Heart left ventricle (tissue), 16 donors: Measurements from ENCODE around the gene CARS1. TPM values are rescaled to one million over a fixed set of nuclear protein-coding genes. Genes with fewer than 3 reads are reported as not detected.

Experiments used
- ATAC-seq, 4 donors: fragments of 200-7000 bp; cut with Tn5 transposase; one replicate each; pipeline ENCODE4 v1.9.1; 2020 to 2022; ENCODE audit warnings: moderate library complexity in 4 of 4, mild to moderate bottlenecking in 3 of 4, moderate number of reproducible peaks in 1 of 4
- DNase-seq, 5 donors: peaks; one replicate each; pipeline ENCODE4 v3.0.0-alpha.2; 2020
- H3K27ac ChIP-seq, 12 donors: fragments of 200-600 bp; sonication (generic) in 4 of 12; one replicate each; pipeline versions ENCODE4 v1.5.0 to v1.8.0; 2016 to 2022; ENCODE audit warnings: mild to moderate bottlenecking in 2 of 12
- H3K27me3 ChIP-seq, 9 donors: fragments of 200-600 bp; sonication (generic) in 2 of 9; one replicate each; pipeline versions ENCODE4 v1.5.1 to v1.8.0; 2016 to 2022; ENCODE audit warnings: mild to moderate bottlenecking in 3 of 9
- H3K36me3 ChIP-seq, 9 donors: fragments of 200-600 bp; sonication (generic) in 2 of 9; one replicate each; pipeline versions ENCODE4 v1.5.0 to v1.8.0; 2018 to 2022; ENCODE audit warnings: mild to moderate bottlenecking in 2 of 9
- H3K4me1 ChIP-seq, 12 donors: fragments of 200-600 bp; sonication (generic) in 4 of 12; one replicate each; pipeline versions ENCODE4 v1.5.0 to v1.8.0; 2016 to 2022; ENCODE audit warnings: mild to moderate bottlenecking in 3 of 12
- H3K4me3 ChIP-seq, 12 donors: fragments of 200-600 bp; sonication (generic) in 4 of 12; one replicate each; pipeline versions ENCODE4 v1.5.0 to v1.8.0; 2017 to 2022; ENCODE audit warnings: mild to moderate bottlenecking in 9 of 12, moderate library complexity in 4 of 12
- H3K9me3 ChIP-seq, 12 donors: fragments of 200-600 bp; sonication (generic) in 4 of 12; one replicate each; pipeline versions ENCODE4 v1.5.0 to v1.8.0; 2016 to 2022; ENCODE audit warnings: mild to moderate bottlenecking in 1 of 12
- POLR2A ChIP-seq, 2 donors: fragments of 450-650 bp; IDR thresholded peaks; one replicate each; pipeline ENCODE4 v1.6.1; 2017; ENCODE audit warnings: antibody characterized with exemption in 2 of 2, mild to moderate bottlenecking in 2 of 2, moderate library complexity in 2 of 2
- WGBS, 4 donors: extraction: QIAGEN DNeasy Blood & Tissue Kit in 2 of 4; methylation state at CpG; one replicate each; pipeline versions ENCODE4 v1.1.5 to v1.1.7; 2013 to 2018; 5-methylcytosine and 5-hydroxymethylcytosine counted together
- intact Hi-C, 10 donors: fragments of 100-400 bp; cut with DNase I; formaldehyde crosslinking; loops; one replicate each; pipeline versions ENCODE4 v1.11.1 to v1.14.2; 2022
- polyA plus RNA-seq, 2 donors: library from polyadenylated mRNA; stranded (reverse); fragments of 200-250 nt; gene quantifications; one replicate each; pipeline ENCODE4 v1.2.3, GENCODE V29; 2013
- total RNA-seq, 9 donors: library from RNA; depleted of rRNA in 2 of 9; stranded (reverse); fragments of >200 nt in 2 of 9; fragmentation: NEBNext Ultra II Directional in 3 of 9; extraction: Animal tissue kit (Norgen Biotek cat#: 25700) in 3 of 9; gene quantifications; one replicate each; pipeline versions ENCODE4 v1.1.0 to v1.2.4, GENCODE V29; 2016 to 2023
- TF ChIP-seq, protein P1 (sequence below), 12 donors: fragments of 200-600 bp; sonication (generic) in 4 of 12; IDR thresholded peaks; one replicate each; pipeline versions ENCODE4 v1.5.0 to v1.8.0; 2018 to 2022; ENCODE audit warnings: antibody characterized with exemption in 12 of 12, mild to moderate bottlenecking in 5 of 12
- donor health status: ischemic (EF 13 %, LVEDD 7.1; RV severe dilation, severe dysfunction).
- donor health status: healthy with polysubstance abuse.
- donor health status: DM: no; HTN: yes; CAD: no.
- donor health status: DM: no; HTN: no; CAD: no.
- donor health status: ischemic (EF 25% LVEDD 6.9; RV normal size, moderate dysfunction).
- donor health status: ischemic (EF 25% LVEDD 5.7; RV mildly dilated, moderate dysfunction).
- donor health status: healthy.
- donor health status: DM: yes; HTN: yes; CAD: no.
- donor health status: ischemic (EF 35%, LVEDD 5.7; RV mildly dilated, moderate dysfunction).
- donor health status: nonischemic (EF 11% LVEDD 7.7; RV severe dilation, severe dysfunction).
- donor health status: DM: yes; HTN: yes; CAD: no.
- donor health status: PGD.
- donor health status: ischemic (EF 29% LVEDD 5.4; RV normal size, mild dysfunction).
- donor health status: nonischemic (EF 23%, LVEDD 6.1; RV moderate dilation, normal function).

Gene CARS1
- total and polyA plus RNA-seq, 11 donors, result 9.3 to 30.5 (median 18.5) TPM

DNA sequence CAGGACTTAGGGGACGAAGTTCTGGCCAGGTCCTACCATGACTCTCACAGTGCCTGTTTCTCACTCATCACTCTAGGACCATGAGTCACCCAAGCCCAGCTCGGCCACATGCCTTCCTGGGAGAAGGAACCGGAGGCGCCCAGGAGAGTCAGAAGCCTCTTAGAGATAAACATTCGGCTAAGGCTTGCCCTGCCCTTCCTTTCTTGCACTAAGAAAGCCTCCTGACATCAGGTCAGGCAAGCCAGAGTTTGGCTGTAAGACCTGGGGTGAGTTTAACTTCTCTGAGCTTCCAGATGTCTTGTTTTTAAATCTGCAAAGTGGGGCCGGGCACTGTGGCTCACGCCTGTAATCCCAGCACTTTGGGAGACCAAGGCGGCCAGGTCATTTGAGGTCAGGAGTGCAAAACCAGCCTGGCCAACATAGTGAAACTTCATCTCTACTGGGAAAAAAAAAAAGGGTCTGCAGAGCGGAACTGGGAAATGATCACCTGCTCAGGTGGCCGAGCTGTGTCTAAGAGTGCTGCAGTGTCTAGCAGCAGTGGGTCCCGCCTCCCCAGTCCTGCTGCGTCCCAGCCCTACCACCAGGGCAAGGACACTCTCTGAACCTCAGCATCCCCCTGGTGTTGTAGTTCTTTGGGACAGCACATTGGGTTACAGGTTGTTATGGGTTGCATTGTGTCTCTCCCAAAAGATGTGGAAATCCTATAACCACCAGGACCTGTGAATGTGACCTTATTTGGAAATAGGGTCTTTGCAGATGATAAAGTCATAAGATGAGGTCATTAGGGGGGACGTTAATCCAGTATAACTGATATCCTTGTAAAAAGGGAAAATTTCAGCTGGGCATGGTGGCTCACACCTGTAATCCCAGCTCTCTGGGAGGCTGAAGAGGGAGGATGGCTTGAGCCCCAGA, 1.8 kb upstream of the CARS1 start:
- no peaks in the 10 kb centered on the region for H3K9me3 ChIP-seq
- 70 to 80% (median 79%) methylated on average over 13 of the region's 13 CpGs for WGBS, 4 donors
- DNase-seq (peak in 1 of 5 donors; percentile 24), ATAC-seq (no peak)
- peaks cover 0 to 33% (median 17%) of the 10 kb centered on the region in 12 donors for H3K4me1 ChIP-seq
- peak overlapping the region in 3 of 12 donors; percentile 9 to 34 (median 16) for H3K27ac ChIP-seq
- H3K4me3 ChIP-seq, result no peak overlapping the region
- intact Hi-C loops, result loop anchor here in 2 of 10 donors (10.0 kb wide), 1 partner anchor 106 kb away; the partner anchor contains the start of gene OSBPL5 (in 2 of the 2)
- H3K36me3 ChIP-seq, result peaks cover 0 to 7% (median 5%) of the 10 kb centered on the region in 9 donors
- no peaks in the 10 kb centered on the region for H3K27me3 ChIP-seq
- TF ChIP-seq POLR2A (IDR thresholded peaks at IDR 0.05), result no peak
- TF ChIP-seq, protein P1, sequence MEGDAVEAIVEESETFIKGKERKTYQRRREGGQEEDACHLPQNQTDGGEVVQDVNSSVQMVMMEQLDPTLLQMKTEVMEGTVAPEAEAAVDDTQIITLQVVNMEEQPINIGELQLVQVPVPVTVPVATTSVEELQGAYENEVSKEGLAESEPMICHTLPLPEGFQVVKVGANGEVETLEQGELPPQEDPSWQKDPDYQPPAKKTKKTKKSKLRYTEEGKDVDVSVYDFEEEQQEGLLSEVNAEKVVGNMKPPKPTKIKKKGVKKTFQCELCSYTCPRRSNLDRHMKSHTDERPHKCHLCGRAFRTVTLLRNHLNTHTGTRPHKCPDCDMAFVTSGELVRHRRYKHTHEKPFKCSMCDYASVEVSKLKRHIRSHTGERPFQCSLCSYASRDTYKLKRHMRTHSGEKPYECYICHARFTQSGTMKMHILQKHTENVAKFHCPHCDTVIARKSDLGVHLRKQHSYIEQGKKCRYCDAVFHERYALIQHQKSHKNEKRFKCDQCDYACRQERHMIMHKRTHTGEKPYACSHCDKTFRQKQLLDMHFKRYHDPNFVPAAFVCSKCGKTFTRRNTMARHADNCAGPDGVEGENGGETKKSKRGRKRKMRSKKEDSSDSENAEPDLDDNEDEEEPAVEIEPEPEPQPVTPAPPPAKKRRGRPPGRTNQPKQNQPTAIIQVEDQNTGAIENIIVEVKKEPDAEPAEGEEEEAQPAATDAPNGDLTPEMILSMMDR (IDR thresholded peaks at IDR 0.05), result no peak

DNA sequence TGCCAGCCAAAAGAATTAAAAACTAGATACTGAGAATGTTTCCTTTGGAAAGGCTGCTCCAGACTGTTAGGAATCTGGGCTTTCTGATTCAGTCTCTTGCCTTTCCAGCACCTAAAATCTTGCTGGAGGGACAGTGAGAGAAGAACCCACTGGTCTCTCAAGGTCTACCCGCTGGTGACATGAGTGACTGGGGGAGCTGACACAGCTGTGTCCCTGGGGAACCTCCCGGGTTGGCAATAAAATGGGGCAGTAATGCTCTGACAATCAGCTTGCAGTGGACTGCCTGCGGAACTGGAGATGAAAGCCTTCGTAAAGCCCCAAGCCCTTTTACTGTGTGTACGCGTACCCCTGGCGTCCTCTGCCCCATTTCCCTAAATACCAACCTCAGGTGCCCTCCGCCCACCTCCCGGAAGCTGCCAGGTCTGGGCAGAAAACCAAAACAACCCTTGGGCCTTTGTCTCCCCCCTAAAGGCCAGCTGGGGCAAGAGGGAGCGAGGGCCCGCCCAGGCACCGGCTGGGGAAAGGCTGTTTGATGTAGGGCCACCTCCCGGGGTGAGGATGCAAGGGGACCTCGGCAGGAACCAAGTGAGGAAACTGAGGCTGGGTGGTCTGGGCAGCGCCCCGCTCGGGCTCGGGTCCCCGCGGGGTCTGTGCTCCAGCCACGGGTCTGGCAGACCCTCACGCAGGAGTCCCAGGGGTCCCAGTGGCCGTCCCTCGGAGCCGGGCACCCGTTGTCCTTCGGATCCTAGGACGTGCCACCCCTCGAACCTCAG, 741 bp downstream of the CARS1 start:
- no peaks in the 10 kb centered on the region for H3K27me3 ChIP-seq
- ATAC-seq (no peak), DNase-seq (peak in 1 of 5 donors; percentile 31)
- intact Hi-C loops, result loop anchor here in 2 of 10 donors (10.0 kb wide), 1 partner anchor 108 kb away; the partner anchor contains the start of gene OSBPL5 (in 2 of the 2)
- peaks cover 4 to 48% (median 33%) of the 10 kb centered on the region in 12 donors for H3K4me1 ChIP-seq
- peak overlapping the region; percentile 68 to 99 (median 88) for H3K4me3 ChIP-seq
- peak overlapping the region; percentile 48 to 91 (median 82) for H3K27ac ChIP-seq
- TF ChIP-seq, protein P1 (IDR thresholded peaks at IDR 0.05), result no peak
- TF ChIP-seq POLR2A (IDR thresholded peaks at IDR 0.05), result no peak
- no peaks in the 10 kb centered on the region for H3K9me3 ChIP-seq
- H3K36me3 ChIP-seq, result peaks cover 0 to 12% (median 5%) of the 10 kb centered on the region in 9 donors
- WGBS, 4 donors, result 4 to 12% (median 6%) methylated on average over 12 to 29 of the region's 29 CpGs

DNA sequence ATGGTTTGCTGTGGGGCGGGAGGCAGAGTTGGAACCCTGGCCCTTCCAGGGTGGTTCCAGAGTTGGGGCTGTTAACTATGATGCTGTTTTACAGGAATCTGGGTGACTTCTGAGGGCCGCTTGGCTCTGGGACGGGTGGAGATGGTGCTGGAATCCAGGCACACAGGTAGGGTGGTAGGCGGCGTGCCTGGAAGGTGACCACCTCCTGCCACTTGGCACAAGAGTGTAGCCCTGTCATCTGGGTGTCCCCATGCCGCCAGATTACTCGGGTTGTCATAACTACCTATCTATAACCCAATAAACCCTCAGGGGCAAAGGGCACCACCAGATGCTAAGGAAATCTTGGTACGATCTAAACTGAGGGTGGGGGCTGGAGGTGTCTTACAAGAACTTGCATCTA, 1.3 kb downstream of the CARS1 start:
- intact Hi-C loops, result loop anchor here in 2 of 10 donors (10.0 kb wide), 1 partner anchor 109 kb away; the partner anchor contains the start of gene OSBPL5 (in 2 of the 2)
- Histone ChIP-seq H3K9me3 (no peaks in the 10 kb centered on the region), H3K4me3 (peak overlapping the region in 8 of 12 donors; percentile 70 to 99 (median 88)), H3K27me3 (no peaks in the 10 kb centered on the region), H3K36me3 (peaks cover 0 to 12% (median 5%) of the 10 kb centered on the region in 9 donors), H3K4me1 (peaks cover 4 to 54% (median 35%) of the 10 kb centered on the region in 12 donors), H3K27ac (peak overlapping the region in 1 of 12 donors; percentile 86)
- TF ChIP-seq POLR2A (IDR thresholded peaks at IDR 0.05), result no peak
- TF ChIP-seq, protein P1 (IDR thresholded peaks at IDR 0.05), result no peak
- ATAC-seq (no peak), DNase-seq (no peak)
- 92 to 98% (median 93%) methylated on average over 4 to 8 of the region's 8 CpGs for WGBS, 4 donors
